HG03064 (cell line): ENCODE measurements around the gene BEST4.
A peak's percentile ranks its signal among the peaks of the same experiment; 100 is the strongest.
"Not testable (repeated sequence)": the region's sequence is repeated elsewhere in the genome, so short reads cannot be mapped to it uniquely, and the experiment has no call there.

ENCODE experiments used
- ATAC-seq: cut with Tn5 transposase; IDR thresholded peaks from one replicate; pipeline ENCODE4 v1.9.1; 2021; ENCODE audit warnings: low read depth; ENCODE audit not compliant: unreplicated experiment

The BEST4 gene

DNA sequence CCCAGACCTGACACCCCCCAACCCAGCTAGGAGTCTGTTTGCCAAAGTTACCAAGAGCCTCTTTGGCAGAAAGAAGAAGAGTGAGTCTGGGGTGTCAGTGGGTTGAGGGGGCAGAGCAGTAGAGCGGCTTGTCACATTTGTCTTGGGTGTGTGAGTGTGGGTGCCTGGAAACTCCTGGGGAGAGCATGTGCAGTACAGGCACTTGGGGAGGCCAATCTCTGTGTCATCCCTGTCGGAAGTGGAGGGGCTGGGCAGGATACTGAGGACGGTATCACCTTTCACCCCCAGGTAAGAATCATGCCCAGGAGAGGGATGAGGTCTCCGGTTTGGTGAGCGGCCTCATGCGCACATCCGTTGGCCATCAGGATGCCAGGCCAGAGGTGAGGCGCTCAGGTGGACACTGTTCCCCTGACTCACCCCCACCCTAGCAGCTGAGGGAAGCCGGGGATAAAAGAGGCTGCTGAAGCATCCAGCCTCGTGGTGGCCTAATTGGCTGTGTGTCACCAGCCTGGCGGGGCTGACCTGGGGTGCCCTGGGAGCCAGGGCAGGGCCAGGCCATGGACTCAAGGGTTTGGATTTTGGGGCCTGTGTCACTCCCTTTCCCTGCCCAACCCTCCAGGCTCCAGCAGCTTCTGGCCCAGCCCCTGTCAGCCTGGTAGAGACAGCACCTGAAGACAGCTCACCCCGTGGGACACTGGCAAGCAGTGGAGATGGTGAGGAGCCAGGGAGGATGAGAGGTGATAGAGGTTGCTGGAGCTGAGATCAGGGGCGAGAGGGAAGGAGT is 15.5 kb upstream of the BEST4 start:
- ATAC-seq: no peak

DNA sequence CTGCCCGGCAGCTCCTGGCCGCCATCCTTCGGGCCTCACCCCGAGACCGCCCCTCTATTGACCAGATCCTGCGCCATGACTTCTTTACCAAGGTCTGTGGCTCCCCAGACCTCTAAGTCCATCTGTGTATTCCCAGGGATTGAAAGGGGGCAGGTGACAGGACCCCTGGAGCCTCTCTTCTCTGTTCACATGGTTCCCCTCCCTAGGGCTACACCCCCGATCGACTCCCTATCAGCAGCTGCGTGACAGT is 15.0 kb upstream of the BEST4 start:
- no peak for ATAC-seq

DNA sequence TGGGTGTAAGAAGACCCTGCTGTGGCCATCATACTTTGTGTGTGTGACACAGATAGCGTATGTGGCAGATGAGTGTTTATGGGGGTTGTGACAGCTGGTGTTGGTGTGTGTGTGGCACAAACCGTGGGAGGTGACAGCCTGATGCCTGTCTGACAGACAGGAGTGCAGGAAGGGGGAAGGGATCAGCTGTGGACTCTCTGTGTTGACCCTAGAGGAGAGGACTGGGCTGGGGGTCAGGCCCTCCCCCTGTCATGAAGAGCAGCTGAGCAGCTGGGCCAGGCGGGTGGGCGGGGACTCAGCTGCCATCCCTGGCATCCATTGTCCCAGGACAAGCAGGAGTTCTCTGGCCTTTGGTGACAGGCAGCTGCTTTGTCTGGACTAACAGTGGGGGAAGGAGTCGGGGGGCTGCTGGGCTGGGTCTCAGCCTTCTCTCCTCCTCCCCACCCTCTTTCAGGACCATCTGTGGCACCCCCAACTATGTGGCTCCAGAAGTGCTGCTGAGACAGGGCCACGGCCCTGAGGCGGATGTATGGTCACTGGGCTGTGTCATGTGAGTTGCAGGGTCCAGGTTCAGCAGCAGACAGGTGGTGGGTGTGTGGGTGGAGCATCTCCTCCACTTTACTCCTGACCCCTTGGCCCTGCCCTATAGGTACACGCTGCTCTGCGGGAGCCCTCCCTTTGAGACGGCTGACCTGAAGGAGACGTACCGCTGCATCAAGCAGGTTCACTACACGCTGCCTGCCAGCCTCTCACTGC is 14.5 kb upstream of the BEST4 start:
- no peak for ATAC-seq

DNA sequence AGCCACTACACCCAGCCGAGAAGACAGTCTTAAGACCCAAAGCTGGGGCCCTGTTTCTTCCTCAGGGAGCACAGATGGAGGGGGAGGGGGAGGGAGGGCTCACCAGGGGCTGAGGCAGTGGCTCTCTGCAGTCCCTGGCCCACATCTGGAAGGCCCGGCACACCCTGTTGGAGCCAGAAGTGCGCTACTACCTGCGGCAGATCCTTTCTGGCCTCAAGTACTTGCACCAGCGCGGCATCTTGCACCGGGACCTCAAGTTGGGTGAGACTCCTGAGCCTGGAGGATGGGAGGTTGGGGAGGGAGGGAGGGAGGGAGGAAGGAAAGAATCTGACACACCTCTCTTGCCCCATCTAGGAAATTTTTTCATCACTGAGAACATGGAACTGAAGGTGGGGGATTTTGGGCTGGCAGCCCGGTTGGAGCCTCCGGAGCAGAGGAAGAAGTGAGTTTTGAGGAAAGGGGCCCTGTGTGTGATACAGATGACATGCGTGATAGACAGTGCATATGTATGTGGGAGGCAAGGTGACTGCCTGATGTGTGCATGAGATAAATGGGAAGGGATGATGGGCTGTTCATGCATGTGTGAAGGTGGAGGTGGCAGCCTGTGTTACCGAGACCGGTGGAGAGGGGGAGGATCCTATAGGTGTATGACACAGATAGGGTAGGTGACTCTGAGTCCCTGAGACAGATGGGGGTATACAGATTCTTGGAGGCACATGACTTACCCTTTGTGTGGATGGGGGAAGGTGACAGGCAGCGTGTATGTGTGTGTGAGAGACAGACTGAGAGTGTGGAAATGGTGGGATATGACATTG is 13.7 kb upstream of the BEST4 start:
- no peak for ATAC-seq

DNA sequence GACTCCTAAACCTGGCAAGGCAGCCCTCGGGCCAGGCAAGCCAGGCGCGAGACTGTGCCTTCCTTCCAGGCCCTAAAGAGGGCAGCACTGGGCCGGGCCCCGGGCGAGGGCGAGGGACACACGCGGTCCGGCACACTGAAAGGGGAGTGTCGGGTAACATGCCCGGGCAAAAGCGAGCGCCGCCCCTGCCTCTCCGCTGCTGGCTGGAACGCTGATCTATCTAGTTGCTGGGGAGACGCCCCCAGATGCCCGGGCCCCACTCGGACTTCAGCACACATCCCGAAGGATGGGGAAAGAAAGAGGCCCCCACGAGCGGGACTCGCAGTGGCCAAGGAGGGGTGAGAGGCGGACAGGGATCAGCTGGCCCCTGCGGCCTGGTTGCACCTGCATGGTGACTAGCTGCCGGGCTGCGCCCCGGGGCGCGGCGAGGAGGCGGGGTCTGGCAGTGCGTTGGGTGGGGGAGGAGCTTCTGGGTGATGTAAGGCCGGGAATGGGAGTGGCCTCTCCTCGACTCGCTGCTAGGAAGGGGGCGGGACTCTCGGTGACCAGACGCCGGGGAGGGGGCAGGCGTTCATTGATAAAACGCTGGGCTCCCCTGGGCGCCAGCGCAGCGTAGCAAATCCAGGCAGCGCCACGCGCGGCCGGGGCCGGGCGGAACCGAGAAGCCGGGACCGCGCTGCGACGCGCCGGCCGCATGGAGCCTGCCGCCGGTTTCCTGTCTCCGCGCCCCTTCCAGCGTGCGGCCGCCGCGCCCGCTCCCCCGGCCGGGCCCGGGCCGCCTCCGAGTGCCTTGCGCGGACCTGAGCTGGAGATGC is 12.0 kb upstream of the BEST4 start, which contains the start of gene PLK3:
Gene PLK3, plus strand, starts transcription at position 608 of the 815 bp plus-strand sequence. Its CDS starts 87 bp downstream, at position 695.
- ATAC-seq: peak; percentile 82

DNA sequence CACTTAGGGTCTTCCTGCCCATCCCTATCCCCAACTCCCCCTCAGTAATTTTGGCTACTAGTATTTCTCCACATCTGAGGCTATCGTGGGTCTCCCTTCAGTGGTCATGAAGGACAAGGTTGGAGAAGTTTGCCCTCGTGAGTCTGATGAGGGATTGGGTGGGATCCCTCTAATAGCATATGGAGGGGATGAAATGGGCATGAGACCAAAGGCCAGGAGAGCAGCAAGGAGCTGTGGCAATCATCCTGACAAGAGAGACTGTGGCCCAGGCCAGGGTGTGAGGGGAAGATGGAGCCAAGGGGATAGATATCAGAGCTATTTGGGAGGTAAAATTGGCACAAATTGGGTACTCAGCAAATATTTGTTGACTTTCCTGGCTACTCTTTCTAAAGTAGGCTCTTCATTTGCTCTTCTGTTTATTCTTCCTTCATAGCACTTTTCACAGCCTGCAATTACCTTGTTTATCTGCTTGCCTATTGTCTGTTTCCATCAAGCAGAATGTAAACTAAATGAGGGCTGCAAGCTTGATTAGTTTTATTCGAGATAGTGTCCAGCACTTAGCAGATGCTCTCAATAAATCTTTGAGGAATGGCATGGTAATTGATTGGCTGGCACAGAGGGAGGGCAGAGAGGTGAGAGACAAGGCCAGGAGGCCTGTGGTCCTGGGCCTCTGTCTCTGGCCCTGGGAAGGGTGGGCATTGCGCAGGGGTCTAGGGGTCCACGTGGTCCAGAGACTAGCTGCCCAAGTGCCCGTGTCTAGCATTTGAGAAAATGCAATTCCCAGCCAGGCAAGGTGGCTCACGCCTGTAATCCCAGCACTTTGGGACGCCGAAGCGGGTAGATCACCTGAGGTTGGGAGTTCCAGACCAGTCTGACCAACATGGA is 10.8 kb upstream of the BEST4 start:
- ATAC-seq: no peak

DNA sequence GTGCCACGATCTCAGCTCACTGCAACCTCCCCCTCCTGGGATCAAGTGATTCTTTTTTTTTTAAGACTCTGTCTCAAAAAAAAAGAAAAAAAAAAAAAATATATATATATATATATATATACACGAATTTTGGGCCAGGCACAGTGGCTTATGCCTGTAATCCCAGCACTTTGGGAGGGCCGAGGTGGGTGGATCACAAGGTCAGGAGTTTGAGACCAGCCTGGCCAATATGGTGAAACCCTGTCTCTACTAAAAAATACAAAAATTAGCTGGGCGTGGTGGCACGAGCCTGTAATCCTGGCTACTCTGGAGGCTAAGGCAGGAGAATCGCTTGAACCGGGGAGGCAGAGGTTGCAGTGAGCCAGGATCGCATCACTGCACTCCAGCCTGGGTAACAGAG is 9.9 kb upstream of the BEST4 start:
- not testable (repeated sequence) for ATAC-seq

DNA sequence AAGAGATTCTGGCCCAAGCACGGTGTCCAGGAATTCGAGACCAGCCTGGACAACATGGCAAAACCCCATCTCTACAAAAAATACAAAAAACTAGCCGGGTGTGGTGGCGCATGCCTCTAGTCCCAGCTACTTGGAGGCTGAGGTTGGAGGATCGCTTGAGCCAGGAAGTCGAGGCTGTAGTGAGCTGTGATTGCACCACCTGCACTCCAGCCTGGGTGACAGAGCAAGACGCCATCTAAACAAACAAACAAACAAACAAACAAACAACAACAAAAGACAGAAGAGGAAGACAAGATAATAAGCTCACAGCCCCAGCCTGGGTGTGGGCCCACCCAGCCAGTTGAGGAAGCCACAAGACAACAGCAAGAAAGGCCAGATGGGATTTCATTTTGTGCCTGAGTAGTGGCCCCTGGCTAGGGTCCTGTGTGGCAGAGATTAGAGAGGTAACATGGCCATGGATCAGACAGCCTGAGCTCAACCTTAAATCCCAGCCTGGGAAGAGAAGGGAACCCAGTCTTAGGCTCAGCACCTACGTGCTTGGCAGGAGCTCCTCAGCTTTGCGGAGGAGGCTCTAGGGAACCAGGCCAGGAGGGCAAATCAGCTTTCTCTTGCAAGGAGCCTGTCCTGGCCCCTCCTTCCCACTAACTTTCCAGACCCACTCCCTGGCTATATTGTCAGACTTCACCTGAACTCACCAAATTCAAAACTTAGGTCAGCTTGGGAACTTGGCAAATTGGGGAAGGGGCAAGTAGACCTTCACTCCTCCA is 4.9 kb upstream of the BEST4 start:
- no peak for ATAC-seq

DNA sequence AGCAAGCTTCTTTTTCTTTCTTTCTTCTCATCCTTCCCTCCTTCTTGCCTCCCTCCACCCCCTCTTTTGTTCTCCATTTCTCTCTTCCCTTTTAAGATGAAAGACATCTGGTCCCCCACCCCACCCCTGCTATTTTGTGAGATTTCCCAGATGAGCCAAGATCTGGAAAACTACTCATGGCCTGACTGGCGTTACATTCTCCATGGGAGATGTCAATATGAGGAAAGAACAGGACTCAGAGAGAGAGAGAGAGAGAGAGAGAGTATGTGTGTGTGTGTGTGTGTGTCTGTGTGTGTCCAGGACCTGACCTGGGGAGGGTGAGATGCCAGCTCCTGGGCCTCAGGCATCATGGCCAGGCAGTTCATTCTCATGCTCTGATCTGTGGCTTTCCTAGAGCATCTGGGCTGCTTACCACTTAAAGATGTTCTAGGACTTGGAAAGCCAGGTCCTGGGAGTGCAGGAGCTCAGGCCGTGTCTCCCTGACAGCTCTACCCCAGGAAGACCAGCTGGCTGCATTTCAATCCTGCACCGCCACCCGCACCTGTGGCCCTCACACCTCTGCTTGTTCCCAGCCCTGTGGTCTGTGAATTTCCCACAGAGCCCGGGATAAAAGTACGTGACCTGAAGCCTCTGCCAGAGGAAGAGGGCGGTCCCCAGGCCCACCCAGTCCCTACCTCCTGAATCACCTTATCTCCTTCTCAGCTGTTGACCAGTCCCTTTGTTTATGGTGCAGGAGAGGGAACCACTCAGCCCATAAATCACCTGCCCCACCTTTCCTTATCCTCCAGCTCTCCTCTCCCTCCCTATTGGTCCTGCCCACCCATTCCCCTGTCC is 3.2 kb upstream of the BEST4 start:
- no peak for ATAC-seq

DNA sequence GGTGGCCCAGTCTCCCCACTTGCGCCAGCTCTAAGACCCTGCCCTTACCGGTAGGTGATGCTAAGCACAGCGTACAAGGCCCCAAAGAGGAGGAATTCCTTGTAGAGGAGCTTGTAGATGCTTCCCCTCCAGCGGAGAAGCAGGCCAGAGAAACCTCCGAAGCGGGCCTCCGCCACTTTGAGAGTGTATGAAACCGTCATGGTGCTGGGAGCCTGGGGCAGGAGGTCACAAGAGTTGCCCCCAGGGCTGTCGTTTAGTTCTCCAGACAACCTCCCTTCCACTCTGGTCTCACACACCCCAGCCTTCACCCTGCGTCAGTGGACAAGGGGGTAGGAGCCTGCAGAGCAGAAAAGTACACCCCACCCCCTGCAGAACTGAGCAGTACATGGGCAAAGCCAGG is 464 bp downstream of the BEST4 start:
- no peak for ATAC-seq

DNA sequence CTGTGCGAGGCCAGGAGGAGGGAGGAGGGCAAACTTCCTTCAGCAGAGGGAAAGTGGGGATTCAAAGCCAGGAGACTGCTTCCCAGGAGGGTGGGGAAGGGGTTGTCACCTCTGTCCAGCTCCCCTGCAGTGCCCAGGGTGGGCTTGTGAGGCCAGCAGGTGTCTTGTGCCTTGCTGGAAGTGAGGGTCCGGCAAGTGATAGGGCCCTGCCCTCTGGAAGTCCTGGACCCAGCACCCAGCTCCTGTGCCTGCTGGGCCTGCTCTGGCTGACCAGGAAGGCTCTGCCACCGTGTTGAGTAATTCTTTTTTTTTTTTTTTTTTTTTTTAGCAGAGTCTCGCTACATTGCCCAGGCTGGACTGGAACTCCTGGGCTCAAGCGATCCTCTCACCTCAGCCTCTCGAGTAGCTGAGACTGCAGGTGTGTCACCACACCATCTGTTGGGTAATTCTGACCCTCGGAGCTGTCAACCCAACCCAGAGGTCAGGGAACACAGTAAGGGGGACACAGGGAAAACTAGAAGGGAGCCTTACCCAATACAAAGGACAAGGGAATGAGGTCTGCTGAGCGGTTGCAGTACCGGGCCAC is 1.0 kb downstream of the BEST4 start:
- ATAC-seq: no peak

DNA sequence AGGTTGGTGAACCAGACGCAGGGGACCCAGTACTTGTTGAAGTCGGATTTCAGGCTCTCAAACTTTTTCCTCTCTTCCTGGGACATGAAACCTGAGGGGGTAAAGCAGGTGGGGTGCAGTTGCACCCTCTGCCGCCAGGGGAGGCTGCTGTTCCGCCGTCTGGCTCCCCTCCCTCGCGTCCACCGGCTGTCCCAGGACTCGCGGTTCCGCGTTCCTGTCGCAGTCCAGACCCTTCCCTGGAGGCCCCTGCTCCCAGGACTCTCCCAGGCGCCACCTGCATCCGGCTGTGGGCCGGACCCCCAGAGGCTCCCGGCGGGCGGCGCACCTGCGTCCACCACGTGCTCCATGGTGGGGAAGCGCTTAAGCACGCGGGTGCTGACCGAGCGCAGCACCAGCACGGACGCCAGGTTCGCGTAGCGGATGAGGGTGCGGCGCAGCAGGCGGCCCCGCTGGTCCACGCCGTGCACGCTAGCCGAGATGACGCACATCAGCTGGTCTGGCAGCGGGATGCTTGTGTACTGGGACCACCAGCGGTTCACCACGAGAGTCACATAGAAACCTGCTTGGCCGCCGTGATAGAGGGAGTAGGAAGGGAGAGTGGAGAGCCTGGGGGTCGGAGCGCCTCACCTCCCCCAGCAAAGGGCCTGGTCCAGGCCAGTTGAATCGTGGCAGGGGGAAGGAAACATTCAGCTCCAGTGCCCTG is 1.7 kb downstream of the BEST4 start:
- ATAC-seq: no peak

DNA sequence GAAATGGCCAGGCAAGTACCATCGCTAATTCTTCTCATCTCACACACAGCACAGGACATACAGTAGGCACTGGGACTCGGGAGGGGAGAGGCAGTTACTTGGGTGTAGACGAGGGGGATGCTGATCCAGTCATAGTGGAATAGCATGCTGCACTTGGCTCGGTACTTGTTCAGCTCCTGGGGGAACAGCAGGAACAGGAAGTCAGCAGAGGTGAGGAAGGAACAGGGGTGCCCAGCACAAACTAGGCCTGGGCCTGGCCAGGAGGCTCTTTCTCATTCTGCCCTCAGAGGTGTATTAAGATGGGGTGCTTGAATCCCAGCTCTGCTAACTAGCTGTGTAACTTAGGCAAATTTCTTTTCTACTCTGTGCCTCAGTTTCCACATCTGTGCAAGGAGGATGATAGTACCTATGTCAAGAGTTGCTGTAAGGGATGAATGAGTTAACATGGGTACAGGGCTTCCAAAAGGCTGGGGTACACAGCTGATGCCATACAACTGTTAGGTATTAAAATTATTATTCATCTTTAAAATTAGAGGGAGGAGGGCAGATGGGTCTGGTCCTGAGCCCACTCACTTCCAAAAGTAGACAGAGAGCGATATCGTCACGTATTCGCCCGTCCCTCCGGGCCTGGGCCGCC is 2.4 kb downstream of the BEST4 start:
- ATAC-seq: no peak

DNA sequence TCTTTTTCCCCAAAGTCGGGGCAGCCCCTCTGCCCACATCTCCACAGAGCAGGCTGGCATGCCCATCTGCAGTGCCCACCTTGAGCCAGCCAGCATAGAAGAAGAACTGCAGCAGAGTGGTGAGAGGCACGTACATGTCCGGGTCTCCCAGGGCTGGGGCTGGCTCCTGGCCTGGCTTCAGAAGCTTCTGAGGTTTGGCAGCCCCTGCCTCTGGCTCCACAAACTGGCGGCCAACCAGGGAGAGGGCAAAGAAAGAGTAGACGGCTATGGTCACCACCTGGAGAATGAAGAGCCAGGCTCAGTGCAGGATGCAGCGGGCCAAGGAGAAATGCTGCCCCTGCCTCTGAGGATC is 3.0 kb downstream of the BEST4 start:
- ATAC-seq: no peak

DNA sequence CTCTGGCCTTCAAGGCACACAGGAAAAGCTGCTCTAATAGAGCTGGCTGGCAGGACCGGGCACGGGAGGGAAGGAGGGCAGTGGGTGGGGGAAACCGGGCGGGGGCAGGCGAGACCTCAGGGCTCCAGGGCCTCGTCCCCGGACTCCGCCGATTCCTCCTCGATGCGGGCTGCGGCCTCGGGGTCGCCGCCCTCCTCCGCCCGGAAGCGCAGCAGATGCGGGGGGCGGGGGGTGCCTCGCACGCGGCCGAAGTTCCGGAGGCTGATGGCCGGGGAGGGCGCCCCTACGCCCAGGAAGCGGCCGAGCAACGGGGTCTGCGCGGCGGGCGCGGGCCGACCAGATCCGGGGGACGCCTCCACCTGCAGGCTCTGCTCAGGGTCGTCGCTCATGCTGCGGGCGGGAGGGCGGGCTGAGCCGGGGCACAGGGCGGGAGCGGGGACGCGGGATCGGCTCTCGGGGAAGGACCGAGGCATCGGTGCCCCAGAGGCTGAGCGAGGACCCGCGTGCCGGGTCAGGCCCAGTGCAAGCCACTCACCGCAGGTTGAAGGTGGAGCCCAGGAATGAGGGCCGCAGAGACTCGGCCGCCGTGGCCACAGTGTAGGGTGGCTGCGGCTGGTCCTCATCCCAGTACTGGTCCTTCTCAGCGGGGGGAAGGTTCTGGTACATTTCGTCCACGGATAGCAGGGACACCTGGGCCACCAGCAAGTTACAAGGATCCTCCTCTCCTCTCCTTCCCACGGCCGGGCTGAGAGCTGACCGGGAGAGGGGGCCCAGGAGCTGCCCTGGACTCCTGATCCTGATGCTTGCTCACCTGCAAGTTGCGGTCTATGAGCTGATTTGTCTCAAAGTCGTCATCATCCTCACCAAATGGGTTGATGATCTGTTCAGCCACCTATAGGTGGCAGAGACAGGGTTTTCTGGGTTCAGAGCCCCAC is 3.6 kb downstream of the BEST4 start:
- no peak for ATAC-seq

DNA sequence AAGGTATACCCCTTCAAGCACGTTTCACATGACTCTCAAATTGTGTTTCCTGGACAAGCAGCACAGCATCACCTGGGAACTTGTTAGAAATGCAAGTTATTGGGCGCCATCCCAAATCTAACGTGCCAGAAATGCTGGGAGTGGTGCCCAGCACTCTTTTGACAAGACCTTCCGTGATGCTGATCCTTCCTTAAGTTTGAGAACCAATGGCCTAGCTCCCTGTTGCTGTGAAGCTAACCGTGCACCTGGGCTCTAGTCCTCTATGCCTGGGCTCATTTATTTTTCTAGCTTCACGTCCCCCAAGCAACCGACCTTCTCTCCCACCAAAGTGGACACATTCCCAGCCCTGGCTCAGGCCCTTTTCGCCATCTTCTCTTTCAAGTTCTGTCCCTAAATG is 4.3 kb downstream of the BEST4 start:
- ATAC-seq: no peak
